Bronchial epithelial cell (primary cell): Measurements from ENCODE around the gene ABTB2. TPM values are rescaled to one million over a fixed set of nuclear protein-coding genes. Genes with fewer than 3 reads are reported as not detected.
A peak's percentile ranks its signal among the peaks of the same experiment; 100 is the strongest.

Experiments used
- DNase-seq: peaks from one replicate; pipeline ENCODE4 v3.0.0-alpha.2; 2010; ENCODE audit warnings: low read depth
- FAIRE-seq: peaks from 2 replicates; lab custom pipeline; 2011; peaks lifted over from hg19 to GRCh38; lab: Jason Lieb, UNC
- H3K27me3 ChIP-seq: 2 replicates; pipeline ENCODE4 v1.5.1; 2011; ENCODE audit warnings: low read length; ENCODE audit not compliant: control insufficient read depth, insufficient read depth
- H3K36me3 ChIP-seq: 2 replicates; pipeline ENCODE4 v1.5.1; 2011; ENCODE audit warnings: low read length; ENCODE audit not compliant: control insufficient read depth, insufficient read depth
- H3K4me3 ChIP-seq: 2 replicates; pipeline ENCODE4 v1.5.1; 2011; ENCODE audit warnings: mild to moderate bottlenecking, low read depth, low read length, control low read depth
- total RNA-seq: library from RNA; depleted of rRNA; stranded (reverse); fragments of >200 nt; gene quantifications from 2 replicates; pipeline ENCODE4 v1.2.1, GENCODE V29; 2014
- TF ChIP-seq, protein P1 (sequence below): IDR thresholded peaks from 2 replicates; pipeline ENCODE4 v1.5.1; 2011; ENCODE audit warnings: mild to moderate bottlenecking, moderate library complexity, low read length, control low read depth, inconsistent platforms; ENCODE audit not compliant: insufficient read depth, severe bottlenecking

Gene ABTB2
- total RNA-seq, 1 donor from 2014 or later = 0.53 TPM

DNA sequence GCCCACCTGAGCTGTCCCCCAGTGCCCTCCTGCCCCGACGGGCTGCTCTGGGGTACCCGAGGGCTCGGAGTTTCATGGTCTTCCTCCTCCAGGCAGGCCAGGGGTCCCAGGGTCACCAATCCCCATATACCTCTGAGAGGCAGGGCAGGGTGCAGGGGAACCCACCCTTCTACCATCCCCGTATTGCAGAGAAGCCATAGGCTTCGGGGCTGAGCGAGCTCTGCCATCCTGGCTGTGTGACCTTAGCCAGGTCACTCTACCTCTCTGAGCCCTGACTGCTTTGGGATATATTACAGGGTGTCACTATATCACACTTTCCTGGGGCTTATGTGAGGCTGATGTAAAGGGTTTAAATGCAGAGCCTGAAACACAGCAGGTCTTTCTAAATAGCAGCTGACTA lies 195.0 kb downstream of the ABTB2 start:
- Histone ChIP-seq H3K27me3 (no peaks in the 10 kb centered on the region), H3K36me3 (peaks cover 1% of the 10 kb centered on the region), H3K4me3 (no peak overlapping the region)
- no peak for FAIRE-seq
- DNase-seq = no peak
- TF ChIP-seq, protein P1, sequence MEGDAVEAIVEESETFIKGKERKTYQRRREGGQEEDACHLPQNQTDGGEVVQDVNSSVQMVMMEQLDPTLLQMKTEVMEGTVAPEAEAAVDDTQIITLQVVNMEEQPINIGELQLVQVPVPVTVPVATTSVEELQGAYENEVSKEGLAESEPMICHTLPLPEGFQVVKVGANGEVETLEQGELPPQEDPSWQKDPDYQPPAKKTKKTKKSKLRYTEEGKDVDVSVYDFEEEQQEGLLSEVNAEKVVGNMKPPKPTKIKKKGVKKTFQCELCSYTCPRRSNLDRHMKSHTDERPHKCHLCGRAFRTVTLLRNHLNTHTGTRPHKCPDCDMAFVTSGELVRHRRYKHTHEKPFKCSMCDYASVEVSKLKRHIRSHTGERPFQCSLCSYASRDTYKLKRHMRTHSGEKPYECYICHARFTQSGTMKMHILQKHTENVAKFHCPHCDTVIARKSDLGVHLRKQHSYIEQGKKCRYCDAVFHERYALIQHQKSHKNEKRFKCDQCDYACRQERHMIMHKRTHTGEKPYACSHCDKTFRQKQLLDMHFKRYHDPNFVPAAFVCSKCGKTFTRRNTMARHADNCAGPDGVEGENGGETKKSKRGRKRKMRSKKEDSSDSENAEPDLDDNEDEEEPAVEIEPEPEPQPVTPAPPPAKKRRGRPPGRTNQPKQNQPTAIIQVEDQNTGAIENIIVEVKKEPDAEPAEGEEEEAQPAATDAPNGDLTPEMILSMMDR = no peak

DNA sequence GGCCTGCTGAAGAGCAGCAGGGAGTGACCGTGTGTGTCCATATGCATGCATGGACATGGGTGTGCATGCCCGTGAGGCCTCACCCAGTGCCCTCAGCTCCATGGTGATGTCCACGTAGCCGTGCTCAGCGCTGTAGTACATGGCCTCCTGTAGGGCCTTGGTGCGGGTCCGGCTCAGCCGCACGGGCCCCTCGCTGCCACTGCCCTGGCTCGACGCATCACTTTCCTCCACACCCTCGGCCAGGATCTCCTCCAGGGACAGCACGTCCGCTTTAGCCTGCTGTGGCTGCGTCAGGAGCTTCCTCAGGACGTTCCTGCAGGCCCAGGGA lies 195.4 kb downstream of the ABTB2 start:
- no peak for FAIRE-seq
- TF ChIP-seq, protein P1 = no peak
- no peak for DNase-seq
- peaks cover 1% of the 10 kb centered on the region for H3K36me3 ChIP-seq
- no peaks in the 10 kb centered on the region for H3K27me3 ChIP-seq
- no peak overlapping the region for H3K4me3 ChIP-seq

DNA sequence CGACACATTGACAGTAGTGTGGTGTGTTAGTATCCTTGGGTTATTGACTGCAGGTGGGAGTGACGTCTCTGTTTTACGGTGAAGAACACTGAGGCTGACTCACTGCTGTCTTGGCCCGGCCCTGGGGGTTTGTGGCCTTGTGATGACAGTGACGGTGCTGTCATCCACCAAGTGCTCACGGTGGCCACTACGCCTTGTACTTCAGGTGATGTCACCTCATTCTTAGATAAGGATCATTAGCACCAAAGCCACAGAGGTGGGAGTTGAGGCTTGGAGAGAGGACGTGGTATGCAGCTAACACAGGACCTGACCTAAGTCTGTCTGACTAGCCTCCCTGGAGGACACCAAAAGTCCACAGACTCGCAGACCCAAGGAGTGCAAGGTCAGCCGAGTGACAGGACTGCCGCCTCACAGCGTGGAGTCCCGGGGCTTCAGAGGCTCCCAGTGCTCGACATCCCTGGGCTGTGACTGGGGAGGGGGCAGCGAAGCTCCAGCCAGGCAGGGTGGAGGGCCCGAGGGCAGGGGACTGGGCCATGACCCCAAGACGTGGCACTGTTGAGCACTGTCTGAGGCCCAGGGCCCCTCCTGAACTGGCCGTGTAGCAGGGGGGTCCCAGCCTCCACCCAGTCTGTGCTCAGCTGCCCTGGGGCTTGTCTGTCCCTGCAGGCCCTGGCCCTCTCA lies 195.9 kb downstream of the ABTB2 start:
- TF ChIP-seq, protein P1 = no peak
- DNase-seq (no peak), FAIRE-seq (peak; percentile 79)
- Histone ChIP-seq H3K36me3 (peaks cover 4% of the 10 kb centered on the region), H3K27me3 (no peaks in the 10 kb centered on the region), H3K4me3 (no peak overlapping the region)

DNA sequence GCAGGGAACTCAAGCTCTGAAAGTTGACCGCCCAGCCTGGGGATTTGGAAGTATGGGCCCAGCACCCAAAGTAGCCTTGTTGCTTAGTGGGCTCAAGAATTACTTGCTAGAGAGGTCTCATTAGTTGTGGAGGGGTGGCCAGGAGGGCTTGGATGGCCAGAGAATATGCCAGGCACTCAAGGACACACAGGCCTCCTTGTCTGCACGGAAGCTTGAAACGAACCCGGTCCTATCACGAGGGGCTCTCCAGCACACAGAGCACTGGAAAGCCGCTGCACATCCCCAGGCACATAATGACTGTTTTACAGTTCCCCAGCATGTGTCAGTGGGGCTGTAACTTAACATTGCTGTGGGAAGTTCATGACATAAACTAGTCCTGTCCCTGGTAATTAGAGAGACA lies 196.4 kb downstream of the ABTB2 start:
- TF ChIP-seq, protein P1 = no peak
- DNase-seq (no peak), FAIRE-seq (no peak)
- Histone ChIP-seq H3K27me3 (no peaks in the 10 kb centered on the region), H3K36me3 (peaks cover 4% of the 10 kb centered on the region), H3K4me3 (no peak overlapping the region)

DNA sequence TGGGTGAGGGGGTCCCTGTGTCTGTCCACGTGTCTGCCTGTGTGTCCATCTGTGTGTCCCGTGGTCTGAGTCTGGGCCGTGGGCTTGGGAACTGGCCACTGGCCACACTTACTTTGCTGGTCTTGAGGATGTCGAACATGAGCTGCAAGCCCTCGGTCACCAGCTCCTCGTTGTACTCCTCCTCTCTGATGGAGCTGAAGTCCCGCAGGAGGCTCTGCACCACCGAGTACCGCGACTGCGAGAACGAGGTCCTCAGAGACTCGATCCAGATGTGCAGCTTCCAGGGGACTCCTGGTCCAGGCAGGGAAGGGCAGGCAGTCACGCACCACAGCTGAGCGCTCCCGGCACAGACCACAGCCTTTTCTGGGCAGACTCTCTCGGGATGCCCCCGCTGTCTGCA lies 197.0 kb downstream of the ABTB2 start:
- no peaks in the 10 kb centered on the region for H3K27me3 ChIP-seq

More for the DNA sequence above, 197.0 kb downstream of the ABTB2 start:
- H3K36me3 ChIP-seq = peaks cover 4% of the 10 kb centered on the region
- FAIRE-seq (no peak), DNase-seq (no peak)
- TF ChIP-seq, protein P1 = no peak
- H3K4me3 ChIP-seq = no peak overlapping the region
